HG03469 (cell line): ENCODE data around the gene KIF11.

Source experiments
- ATAC-seq: cut with Tn5 transposase; IDR thresholded peaks from one replicate; pipeline ENCODE4 v1.9.1; 2021; ENCODE audit warnings: mild to moderate bottlenecking, moderate library complexity, moderate number of reproducible peaks; ENCODE audit not compliant: unreplicated experiment

Gene KIF11

DNA sequence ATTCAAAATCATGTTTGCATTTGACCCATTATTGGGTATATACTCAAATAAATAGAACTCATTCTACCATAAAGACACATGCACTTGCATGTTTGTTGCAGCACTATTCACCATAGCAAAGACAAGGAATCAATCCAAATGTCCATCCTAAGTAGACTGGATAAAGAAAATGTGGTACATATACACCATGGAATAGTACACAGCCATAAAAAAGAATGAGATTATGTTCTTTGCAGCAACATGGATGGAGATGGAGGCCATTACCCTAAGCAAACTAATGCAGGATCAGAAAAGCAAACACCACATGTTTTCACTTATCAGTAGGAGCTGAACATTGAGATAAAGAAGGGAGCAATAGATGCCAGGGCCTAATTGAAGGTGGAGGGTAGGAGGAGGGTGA, 84.8 kb downstream of the KIF11 start:
- ATAC-seq, result no peak

DNA sequence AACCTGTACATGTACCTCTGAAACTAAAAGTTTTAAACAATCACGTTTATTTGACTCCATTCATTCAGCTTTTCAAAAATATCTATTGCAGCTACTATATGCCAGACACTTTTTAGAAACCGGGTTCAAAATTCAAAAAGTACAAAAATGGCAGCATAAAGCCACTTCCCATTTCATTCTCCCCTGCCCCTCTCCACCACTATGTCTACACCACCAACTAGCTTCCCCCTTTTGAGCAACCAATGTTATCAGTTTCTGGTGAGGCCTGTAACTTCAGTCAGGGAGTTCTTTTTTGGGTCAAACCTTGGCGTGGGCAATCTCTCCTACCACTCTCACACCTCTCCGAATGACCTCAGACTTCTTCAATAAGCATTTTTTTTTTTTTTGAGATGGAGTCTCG, 85.3 kb downstream of the KIF11 start:
- no peak for ATAC-seq

DNA sequence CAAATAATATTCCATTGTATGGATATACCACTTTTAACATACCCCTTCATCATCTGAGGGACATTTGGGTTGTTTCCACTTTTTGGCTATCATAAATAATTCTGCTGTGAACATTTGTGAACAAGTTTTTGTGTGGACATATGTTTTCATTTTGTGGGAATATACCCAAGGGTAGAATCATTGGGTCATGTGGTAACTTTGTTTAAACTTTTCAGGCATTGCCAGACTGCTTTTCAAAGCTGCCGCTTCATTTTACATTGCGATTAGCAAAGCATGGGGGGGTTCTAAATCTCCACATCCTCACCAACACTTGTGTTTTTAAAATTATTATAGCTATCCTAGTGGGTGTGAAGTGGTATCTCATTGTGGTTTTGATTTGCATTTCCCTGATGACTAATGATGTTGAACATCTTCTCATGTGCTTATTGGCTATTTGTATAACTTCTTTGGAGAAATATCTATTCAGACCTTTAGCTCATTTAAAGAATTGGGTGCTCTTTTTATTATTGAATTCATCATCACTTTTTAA, 88.4 kb downstream of the KIF11 start:
- no peak for ATAC-seq

DNA sequence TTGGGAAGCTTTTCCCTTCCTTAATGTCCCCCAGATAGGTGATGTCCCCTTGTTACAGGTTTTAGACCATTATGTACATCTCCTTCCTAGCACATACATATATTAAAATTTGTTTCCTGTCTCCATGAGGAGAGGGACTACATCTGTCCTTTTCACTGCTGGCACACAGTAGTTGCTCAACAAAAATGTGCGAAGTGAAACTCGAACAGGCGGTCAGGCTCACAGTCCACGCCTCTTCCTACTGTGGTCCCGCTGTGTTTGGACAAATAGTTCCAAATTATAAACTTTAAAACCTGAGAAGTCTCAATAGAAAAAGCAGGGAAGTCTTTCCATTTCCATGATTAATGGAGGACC, 95.6 kb downstream of the KIF11 start:
- no peak for ATAC-seq

DNA sequence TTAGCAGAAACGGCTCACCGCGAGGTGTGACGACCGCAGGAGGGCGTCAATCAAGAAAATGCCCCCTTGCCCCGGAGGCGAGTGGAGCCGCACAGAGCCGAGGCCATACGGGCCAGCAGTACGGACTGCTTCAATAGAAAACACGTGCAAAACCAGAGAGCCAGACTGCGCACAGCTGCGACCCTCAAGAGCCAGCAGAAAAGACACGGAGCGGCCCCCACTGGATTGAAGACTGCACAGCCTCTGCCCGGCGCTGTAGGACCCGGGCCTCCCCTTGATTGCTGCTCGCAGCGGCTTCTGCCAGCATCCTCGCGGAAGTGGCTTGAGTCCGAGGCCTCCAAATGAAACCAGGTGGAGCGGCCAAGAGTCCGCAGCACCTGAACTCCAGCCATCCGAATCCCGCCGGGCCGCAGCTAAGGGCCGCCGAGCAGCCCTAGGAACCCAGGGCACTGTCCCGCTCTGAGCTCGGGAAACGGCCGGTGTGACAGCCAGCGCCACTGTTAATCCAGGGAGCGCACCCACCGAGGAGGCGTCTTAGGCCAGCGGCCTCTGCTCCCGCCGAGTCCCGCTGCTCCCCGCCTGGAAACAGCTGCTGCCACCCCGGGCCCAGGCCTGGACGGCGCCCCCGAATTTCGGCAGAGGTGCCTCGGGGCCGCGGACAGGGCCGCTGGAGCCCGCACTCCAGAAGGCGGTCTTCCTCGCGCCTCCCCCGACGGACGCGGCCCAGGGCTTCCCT, 96.2 kb downstream of the KIF11 start:
- ATAC-seq, result no peak

DNA sequence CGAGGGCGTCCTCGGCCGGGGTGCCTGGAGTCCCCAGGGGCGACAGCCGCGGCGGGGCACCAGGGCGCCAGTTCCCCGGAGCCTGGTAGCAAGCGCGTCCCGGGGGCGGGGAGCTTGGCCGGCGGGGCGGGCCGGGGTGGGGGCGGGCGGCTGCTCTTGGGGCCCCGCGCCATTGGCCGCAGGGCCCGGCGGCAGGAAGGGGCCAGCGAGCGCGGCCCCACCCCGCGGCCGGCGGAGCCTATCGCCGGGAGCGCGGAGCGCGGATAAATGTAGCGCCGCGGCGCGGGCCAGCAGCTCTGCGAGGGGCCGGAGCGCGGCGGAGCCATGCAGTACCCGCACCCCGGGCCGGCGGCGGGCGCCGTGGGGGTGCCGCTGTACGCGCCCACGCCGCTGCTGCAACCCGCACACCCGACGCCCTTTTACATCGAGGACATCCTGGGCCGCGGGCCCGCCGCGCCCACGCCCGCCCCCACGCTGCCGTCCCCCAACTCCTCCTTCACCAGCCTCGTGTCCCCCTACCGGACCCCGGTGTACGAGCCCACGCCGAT, 96.8 kb downstream of the KIF11 start, which contains the start of gene HHEX:
HHEX (plus strand) TSS at position 293 of the 548 bp plus-strand sequence; CDS start at position 325, 32 bp downstream.
- no peak for ATAC-seq

DNA sequence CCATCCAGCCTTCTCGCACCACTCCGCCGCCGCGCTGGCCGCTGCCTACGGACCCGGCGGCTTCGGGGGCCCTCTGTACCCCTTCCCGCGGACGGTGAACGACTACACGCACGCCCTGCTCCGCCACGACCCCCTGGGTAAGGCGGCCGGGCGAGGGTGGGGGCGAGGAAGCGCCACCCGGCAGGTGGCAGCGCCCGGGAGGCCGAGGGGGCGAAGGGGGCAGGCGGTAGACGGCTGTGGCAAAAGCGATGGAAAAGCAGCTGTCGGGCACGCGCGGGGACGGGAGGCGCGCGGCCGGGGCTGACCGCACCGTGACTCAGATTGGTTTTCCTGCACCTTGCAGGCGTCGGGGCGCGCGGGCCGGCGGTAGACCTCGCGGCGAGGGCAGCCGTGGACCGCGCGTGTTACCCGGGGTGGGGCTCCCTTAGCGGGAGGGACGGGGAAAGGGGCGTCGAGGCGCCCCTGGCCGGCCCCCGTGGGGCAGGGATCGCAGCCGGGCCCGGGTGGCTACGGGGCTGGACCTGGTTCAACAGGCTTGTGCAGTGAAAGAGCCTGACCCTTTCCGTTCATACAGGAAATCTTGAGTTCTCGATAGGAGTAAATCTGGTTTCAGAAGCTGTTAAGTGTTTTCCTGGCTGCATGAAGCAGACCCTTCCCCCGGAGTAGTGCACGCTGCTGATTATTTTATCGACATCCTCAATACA, 97.4 kb downstream of the KIF11 start:
- ATAC-seq, result no peak

DNA sequence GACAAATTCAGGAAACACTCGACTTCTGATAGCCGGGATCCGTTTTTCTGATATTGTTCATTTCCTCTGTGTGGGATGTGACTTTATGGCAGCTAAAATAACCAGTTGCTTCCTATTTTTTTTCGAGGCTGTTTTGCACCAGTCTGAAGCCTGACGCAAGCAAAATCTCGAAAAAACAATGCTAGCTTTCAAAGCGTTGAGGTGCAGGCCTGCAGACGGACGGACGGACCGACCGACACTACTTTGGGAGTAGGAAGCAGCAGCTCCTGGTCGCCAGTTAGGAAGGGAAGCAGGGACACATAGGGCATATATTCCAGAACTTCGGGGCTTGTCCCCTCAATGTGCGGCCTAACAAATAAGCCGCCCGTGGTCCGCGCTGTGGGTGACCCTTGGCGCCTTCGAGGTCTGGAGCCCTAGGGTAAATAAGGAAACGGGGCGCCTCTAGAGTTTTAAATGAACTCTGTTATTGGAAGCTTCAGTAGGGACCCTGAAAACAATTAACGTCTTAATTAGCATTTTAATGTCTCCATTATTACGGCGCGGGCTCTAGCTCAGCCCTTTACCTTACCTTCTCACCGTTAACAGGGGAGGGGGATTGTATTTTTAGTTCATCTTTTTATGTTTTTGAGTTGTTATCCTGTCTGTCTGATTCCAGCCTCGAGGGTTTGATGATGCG, 98.1 kb downstream of the KIF11 start:
- ATAC-seq, result no peak

DNA sequence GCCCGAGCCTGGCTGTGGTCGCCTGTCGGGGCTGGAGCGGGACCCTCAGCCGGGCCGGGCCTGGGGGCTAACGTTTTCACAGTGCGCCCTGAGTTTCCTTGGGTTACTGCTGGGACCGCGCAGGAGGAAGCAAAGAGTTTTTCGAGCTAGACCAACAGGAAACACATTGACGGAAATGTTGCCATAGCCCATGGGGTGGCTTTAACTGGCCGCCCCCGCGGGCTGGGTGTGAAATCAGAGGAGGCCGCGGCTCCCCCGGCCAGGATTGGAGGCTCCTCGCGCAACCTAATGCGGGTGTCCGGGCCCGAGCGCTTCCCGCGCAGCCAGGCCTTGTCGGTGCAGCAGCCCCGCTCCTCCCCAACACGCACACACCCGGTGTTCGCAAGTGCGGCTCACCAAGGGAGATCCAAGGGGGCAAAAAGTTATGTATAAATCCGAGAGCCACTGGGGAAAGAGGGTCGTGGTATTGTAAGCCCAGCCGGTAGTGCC, 98.7 kb downstream of the KIF11 start:
- ATAC-seq, result no peak

DNA sequence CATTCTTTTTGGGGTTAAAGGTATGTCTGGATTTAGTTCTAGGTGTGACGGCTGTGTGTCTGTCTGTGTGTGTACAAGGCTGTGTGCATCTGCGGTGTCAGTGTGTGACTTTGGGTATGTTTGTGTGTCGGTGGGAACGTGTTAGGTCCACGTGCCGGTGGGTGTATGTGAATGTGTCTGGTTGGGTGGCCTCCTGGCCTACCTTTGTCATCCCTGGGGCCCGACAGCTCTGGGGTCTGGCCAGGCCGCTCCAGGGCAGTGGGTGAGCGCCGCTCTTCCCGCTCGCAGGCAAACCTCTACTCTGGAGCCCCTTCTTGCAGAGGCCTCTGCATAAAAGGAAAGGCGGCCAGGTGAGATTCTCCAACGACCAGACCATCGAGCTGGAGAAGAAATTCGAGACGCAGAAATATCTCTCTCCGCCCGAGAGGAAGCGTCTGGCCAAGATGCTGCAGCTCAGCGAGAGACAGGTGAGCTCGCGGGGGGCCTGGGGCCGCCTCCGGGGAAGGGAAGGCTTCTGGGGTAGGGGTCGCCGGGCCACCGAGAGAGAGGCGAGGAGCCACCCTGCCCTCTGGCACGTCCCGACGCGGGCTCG, 99.2 kb downstream of the KIF11 start:
- no peak for ATAC-seq

DNA sequence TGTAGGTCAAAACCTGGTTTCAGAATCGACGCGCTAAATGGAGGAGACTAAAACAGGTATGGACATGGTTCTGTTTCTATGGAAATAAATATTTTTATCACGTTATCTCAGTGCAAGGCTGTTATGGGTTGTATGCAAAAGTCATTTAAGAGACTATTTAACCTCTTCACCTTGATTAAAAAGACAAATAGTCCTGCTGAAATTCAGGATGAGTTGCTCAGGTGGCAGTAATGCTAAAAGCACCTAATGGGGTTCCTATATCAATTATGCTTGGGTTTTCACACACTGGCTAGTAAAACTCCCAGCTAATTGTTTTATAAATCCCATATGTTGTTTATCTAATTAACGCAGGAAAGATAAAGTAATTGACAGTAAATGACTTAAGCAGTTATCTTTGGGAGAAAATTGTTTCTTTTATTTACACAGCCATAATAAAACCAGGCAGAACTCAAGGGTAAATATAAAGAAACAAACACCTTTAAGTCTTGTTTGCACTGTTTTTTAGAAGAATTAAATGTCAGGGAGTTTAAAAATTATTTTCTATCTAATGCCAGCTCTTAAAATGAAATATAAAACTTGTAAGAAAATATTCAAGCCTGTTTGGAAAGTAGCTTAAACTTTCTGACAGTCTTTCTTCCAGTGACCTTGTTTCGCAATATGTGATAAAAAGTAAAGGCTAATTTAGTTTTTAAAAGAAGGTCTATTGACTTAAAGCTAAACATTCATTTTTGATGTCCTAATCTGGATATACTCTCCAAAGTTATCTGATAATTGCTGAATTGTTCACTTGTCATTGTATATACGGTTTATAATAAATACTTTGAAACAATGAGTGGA, 100.0 kb downstream of the KIF11 start:
- ATAC-seq, result no peak

DNA sequence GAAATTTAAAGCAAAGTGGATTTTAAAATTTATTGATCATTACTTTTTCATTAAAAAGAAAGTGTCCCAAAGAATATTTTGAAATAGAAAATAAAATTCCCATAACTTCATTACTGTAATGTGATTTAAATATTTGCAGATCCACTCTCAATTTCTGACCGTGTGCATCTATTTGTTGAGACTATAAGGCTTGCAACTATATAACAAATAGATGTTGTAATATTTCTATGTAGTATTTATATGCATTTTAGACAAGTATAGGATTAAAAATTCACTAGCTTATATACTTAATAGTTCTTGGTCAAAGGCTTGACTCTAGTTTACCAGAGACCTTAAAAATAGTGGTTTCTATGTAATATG, 100.6 kb downstream of the KIF11 start:
- no peak for ATAC-seq

DNA sequence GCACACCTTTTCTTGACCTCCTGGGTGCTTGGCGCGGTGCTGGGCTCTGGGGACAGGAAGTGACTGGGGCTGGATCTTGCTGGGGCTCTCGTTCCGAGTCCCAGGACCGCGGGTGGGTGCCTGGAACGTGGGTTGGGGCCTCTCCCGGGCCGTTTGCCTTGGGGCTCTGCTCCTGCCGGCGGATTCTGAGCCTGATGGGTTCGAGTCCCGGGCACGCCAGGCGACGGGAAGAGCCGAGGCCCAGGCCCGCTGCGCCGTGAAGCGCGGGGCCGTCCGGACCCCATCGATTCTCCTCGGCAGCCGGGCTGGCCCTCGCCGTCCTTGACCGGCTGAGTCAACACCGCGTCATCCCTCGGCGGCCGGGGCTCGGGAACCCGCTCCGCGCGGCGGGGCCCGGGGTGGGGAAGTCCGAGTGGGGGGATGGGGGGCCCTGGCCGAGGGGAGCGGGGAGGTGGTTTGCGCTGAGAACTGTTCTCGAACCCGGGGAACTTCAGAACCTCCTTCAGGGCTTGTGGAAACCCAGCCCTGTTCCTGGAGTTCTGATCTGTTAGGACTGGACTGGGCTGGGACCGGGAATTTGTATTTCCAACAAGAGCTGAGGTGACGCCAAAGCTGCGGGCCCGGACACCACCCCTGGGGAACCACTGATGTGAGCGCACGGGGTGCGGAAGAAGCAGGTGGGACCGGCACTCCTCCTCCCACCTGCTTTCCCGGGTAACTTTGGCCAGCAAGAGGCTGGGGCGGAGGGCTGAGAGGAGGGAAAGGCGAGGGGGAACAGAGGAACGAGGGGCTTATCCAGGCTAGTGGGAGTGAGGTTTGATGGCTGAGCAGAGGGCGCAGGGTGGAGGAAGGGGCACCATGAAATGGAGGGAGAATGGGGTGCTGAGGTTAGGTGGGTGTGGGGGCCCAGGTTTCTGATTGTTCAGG, 103.0 kb downstream of the KIF11 start:
- ATAC-seq, result no peak

DNA sequence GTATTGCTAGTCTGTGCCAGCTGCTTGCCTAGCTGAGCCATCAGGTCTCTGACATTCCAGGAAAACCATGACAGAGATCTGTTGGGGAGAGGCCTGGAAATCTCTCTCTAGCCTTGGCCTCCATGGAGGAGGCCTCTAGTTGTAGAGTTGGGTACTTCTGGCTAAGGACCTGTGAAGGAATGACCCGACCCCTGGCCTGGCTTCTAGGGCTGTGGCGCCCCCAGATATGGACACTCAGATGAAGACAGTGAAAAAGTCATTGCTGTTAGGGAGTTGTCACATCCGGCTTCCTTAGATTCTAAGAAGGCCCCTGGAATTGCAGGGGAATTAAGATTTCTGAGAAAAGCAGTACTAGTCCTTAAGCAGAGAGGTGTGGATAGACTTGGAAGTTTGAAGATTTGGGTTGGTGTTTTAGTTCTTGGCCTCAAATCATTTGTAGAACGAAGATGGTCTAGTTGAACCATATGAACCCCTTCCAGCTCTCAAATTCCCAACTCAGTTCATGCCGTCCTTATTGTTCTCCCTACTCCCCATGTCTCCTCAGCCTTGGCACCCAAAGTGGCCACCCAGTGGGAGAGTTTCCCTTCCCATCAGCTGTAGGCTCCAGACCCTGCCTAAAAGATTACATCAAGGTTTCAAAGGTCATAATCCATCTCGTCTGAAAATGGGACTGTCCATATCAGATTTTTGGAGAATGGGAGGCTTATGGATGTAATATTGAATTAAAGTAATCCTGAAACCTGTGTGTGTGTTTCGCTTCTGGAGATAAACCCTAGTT, 103.9 kb downstream of the KIF11 start:
- no peak for ATAC-seq

DNA sequence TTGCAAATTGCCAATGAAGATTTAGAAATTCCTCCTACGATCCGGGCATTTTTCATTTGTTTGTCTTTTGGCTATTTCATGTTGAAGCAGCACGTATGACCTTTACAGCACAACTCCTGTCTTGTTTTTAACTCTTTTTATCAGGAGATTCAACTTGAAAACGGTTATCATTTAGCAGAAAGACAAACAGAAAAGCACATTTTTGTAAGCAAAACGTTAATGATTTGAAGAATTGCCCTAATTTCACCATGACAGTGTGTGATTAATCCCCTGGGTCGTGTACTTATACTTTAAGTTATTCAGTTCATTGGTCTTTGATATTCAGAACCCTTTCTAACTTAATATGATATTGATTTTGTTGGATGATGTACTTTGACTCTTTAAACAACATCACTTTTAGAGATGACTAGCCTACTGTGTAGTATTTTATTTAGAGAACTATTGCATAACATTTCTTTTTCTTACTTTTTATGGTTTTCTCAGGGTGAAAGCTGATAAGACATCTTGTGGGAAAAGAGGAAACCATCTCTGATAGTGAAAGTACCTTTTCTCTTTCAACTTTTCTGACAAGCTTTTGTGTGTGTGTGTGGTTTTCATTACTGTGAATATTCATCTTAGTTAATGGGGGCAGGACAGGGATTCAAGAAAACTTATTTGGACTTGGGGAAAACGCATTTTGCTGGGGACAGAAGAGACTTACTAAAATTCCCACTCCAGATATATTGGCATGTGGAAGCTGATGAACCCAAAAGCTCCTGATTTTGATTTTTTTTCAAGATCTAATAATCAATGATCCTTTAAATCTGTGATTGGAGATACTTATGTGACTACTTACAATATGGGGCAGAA, 105.0 kb downstream of the KIF11 start:
- ATAC-seq, result no peak

DNA sequence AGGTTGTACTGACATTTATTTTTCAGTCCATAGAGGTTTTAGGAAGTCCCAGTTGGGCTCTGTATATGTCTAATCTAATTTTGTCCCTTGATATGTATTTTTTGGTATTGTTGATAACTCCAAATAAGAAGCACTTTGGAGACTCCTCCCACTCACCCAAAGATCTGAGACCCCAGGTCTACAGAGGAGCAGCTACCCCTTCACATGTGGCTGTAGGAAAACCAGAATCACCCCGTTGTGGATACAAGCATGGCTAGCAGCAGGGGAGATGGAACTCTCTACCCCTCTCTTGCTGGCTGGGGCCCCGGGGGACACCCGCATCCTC, 106.2 kb downstream of the KIF11 start:
- no peak for ATAC-seq
